NCI-H748 treated with DMSO at 0.1 percent for 48 hours (cell line): ENCODE data around the gene ADGRF4.

ENCODE experiments used
- DNase-seq: peaks from one replicate; lab custom pipeline; 2025; lab: John Stamatoyannopoulos, UW

ADGRF4 gene

GRCh38 chr6:47681201-47681990 is 17.0 kb upstream of the ADGRF4 start:
- DNase-seq: no peak

GRCh38 chr6:47686411-47686810 is 12.0 kb upstream of the ADGRF4 start:
- DNase-seq: no peak

GRCh38 chr6:47687432-47687831 is 10.9 kb upstream of the ADGRF4 start:
- DNase-seq: no peak

GRCh38 chr6:47690214-47690613 is 8.2 kb upstream of the ADGRF4 start:
- no peak for DNase-seq

- DNase-seq: no peak
Measured at GRCh38 chr6:47690791-47691190, 7.6 kb upstream of the ADGRF4 start.

- DNase-seq: no peak
Measured at GRCh38 chr6:47697925-47698324, 455 bp upstream of the ADGRF4 start.

- no peak for DNase-seq
Measured at GRCh38 chr6:47700053-47700452, 1.7 kb downstream of the ADGRF4 start.

GRCh38 chr6:47700596-47700995 is 2.2 kb downstream of the ADGRF4 start:
- DNase-seq: no peak

- DNase-seq: no peak
Measured at GRCh38 chr6:47701363-47701762, 3.0 kb downstream of the ADGRF4 start.

GRCh38 chr6:47709160-47709559 is 10.8 kb downstream of the ADGRF4 start:
- DNase-seq: peak; percentile 19

GRCh38 chr6:47710295-47710694 is 11.9 kb downstream of the ADGRF4 start:
- DNase-seq: no peak

- DNase-seq: no peak
Measured at GRCh38 chr6:47713200-47713599, 14.8 kb downstream of the ADGRF4 start.

GRCh38 chr6:47714802-47715201 is 16.4 kb downstream of the ADGRF4 start:
- no peak for DNase-seq

GRCh38 chr6:47715782-47716181 is 17.4 kb downstream of the ADGRF4 start:
- no peak for DNase-seq

GRCh38 chr6:47716207-47716606 is 17.8 kb downstream of the ADGRF4 start:
- DNase-seq: no peak

GRCh38 chr6:47718571-47718970 is 20.2 kb downstream of the ADGRF4 start:
- peak; percentile 48 for DNase-seq

GRCh38 chr6:47721189-47721588 is 22.8 kb downstream of the ADGRF4 start:
- no peak for DNase-seq

- DNase-seq: no peak
Measured at GRCh38 chr6:47722194-47722593, 23.8 kb downstream of the ADGRF4 start.

GRCh38 chr6:47724300-47724699 is 25.9 kb downstream of the ADGRF4 start:
- no peak for DNase-seq

- no peak for DNase-seq
Measured at GRCh38 chr6:47727391-47727790, 29.0 kb downstream of the ADGRF4 start.

GRCh38 chr6:47729019-47729418 is 30.6 kb downstream of the ADGRF4 start:
- DNase-seq: no peak

GRCh38 chr6:47729457-47729856 is 31.1 kb downstream of the ADGRF4 start:
- no peak for DNase-seq

GRCh38 chr6:47733879-47734558 is 35.6 kb downstream of the ADGRF4 start:
- peak; percentile 41 for DNase-seq
